Measurements from ENCODE around the gene SUMF1. TPM values are rescaled to one million over a fixed set of nuclear protein-coding genes. Genes with fewer than 3 reads are reported as not detected.

SUMF1 gene
- total RNA-seq, 1 donor from 2014 or later = 35.4 TPM

- TF ChIP-seq, protein P1, sequence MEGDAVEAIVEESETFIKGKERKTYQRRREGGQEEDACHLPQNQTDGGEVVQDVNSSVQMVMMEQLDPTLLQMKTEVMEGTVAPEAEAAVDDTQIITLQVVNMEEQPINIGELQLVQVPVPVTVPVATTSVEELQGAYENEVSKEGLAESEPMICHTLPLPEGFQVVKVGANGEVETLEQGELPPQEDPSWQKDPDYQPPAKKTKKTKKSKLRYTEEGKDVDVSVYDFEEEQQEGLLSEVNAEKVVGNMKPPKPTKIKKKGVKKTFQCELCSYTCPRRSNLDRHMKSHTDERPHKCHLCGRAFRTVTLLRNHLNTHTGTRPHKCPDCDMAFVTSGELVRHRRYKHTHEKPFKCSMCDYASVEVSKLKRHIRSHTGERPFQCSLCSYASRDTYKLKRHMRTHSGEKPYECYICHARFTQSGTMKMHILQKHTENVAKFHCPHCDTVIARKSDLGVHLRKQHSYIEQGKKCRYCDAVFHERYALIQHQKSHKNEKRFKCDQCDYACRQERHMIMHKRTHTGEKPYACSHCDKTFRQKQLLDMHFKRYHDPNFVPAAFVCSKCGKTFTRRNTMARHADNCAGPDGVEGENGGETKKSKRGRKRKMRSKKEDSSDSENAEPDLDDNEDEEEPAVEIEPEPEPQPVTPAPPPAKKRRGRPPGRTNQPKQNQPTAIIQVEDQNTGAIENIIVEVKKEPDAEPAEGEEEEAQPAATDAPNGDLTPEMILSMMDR (IDR thresholded peaks at IDR 0.05) = no peak
- intact Hi-C loops (cut with DNase I) = no loop called here
- H3K27ac ChIP-seq = no peak overlapping the region
Measured at GRCh38 chr3:4323246-4324027, 143.6 kb downstream of the SUMF1 start.

DNA sequence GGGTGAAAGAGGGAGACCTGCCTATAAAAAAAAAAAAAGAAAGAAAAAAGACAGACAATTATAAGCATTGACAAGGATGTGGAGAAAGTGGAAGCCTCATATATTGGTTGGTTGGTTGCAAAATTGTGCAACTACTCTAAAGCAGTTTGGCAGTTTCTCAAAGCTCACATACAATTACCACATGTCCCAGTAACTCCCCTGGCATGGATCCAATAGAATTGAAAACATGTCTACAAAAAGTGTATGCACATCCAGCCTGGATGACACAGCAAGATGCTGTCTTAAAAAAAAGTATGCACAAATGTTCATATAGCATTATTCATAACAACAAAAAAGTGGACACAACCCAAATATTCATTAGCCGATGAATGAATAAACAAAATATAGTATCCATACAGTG lies 144.4 kb downstream of the SUMF1 start:
- no peak for DNase-seq
- H3K27me3 ChIP-seq (ENCODE audit: low read depth) = no peaks in the 10 kb centered on the region
- H3K27ac ChIP-seq = no peak overlapping the region
- no peaks in the 10 kb centered on the region for H3K9me3 ChIP-seq
- intact Hi-C loops (cut with DNase I) = no loop called here
- H3K4me3 ChIP-seq = no peak overlapping the region
- TF ChIP-seq, protein P1 (IDR thresholded peaks at IDR 0.05) = no peak
- ATAC-seq = no peak
- H3K36me3 ChIP-seq = no peaks in the 10 kb centered on the region
- H3K4me1 ChIP-seq = peaks cover 14% of the 10 kb centered on the region

More at GRCh38 chr3:4323246-4324027, 143.6 kb downstream of the SUMF1 start:
- no peak overlapping the region for H3K4me3 ChIP-seq
- H3K36me3 ChIP-seq = no peaks in the 10 kb centered on the region
- H3K27me3 ChIP-seq (ENCODE audit: low read depth) = no peaks in the 10 kb centered on the region
- DNase-seq (no peak), ATAC-seq (no peak)
- H3K9me3 ChIP-seq = no peaks in the 10 kb centered on the region
- peaks cover 14% of the 10 kb centered on the region for H3K4me1 ChIP-seq

GRCh38 chr3:4321732-4322131 lies 145.3 kb downstream of the SUMF1 start:
- no peak for ATAC-seq
- TF ChIP-seq, protein P1 (IDR thresholded peaks at IDR 0.05) = no peak
- no peak overlapping the region for H3K4me3 ChIP-seq
- no peaks in the 10 kb centered on the region for H3K27me3 ChIP-seq (ENCODE audit: low read depth)
- DNase-seq = no peak
- H3K4me1 ChIP-seq = peaks cover 14% of the 10 kb centered on the region
- H3K27ac ChIP-seq = no peak overlapping the region
- no peaks in the 10 kb centered on the region for H3K9me3 ChIP-seq
- peaks cover 5% of the 10 kb centered on the region for H3K36me3 ChIP-seq
- intact Hi-C loops (cut with DNase I) = no loop called here

DNA sequence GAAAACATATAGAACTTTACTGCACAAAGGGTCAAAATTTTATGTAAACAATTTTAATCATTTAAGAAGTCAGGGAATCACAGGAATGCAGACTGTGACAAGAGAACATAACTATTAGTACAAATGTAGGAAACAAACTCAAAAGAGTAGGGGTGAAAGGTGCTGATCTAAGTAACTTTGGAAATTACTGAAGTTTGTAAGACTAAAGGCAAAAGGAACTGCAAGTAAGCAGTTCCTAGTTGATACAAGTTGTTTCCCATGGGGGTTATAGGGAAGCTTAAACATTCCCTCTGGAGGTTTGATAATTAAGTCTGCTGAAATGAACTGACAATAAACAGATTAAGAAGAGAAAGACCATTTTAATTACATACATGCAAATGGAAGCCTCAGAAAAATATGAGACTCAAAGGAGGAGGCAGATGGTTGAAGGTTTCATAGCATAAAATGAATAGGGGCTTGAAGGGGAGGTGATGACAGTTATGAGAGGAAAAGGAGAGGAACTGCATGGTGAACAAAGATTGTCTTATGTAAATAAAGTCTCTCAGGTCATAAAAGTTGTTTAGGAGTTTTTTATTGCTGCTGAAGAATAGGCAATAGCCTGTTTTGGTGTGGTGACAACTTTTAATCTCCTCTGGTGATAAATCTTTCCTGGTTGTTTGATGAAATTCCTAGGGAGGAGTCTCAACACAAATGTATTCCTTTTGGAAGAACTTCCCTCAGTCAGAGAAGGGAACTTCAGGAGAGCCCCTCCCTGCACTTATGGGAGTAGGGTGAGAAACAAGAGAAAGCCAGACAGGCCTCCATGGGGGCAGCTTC lies 146.8 kb downstream of the SUMF1 start:
- ATAC-seq (no peak), DNase-seq (no peak)
- no peak overlapping the region for H3K4me3 ChIP-seq
- no peak overlapping the region for H3K27ac ChIP-seq
- H3K27me3 ChIP-seq (ENCODE audit: low read depth) = no peaks in the 10 kb centered on the region
- TF ChIP-seq, protein P1 (IDR thresholded peaks at IDR 0.05) = no peak
- H3K36me3 ChIP-seq = peaks cover 16% of the 10 kb centered on the region
- intact Hi-C loops (cut with DNase I) = no loop called here
- H3K4me1 ChIP-seq = peaks cover 14% of the 10 kb centered on the region
- no peaks in the 10 kb centered on the region for H3K9me3 ChIP-seq

DNA sequence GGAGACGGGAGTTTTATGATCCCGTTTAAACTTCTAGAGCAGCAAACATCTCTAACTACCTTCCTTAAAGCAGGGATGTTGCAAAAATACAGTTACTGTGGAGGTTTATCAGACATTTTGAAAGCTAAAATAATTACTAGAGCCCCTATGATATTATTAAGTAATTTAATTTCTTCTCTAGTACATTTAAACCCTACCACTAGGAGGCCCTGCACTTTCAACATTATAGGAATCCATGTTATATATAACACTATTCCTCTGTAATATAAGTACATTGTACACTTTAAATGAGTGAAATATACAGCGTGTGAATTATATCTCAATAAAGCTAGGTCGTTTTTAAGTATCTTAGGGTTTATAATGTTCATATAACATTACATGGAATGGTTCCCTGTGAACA lies 152.4 kb downstream of the SUMF1 start:
- Histone ChIP-seq H3K4me1 (peaks cover 8% of the 10 kb centered on the region), H3K27me3 (ENCODE audit: low read depth) (no peaks in the 10 kb centered on the region), H3K4me3 (no peak overlapping the region), H3K27ac (no peak overlapping the region), H3K36me3 (peaks cover 38% of the 10 kb centered on the region), H3K9me3 (no peaks in the 10 kb centered on the region)
- ATAC-seq (no peak), DNase-seq (no peak)
- TF ChIP-seq, protein P1 (IDR thresholded peaks at IDR 0.05) = peak; percentile 21
- intact Hi-C loops (cut with DNase I) = no loop called here
